ENCODE data around the gene STK4.
"Not testable (repeated sequence)": the region's sequence is repeated elsewhere in the genome, so short reads cannot be mapped to it uniquely, and the experiment has no call there.

Gene STK4

DNA sequence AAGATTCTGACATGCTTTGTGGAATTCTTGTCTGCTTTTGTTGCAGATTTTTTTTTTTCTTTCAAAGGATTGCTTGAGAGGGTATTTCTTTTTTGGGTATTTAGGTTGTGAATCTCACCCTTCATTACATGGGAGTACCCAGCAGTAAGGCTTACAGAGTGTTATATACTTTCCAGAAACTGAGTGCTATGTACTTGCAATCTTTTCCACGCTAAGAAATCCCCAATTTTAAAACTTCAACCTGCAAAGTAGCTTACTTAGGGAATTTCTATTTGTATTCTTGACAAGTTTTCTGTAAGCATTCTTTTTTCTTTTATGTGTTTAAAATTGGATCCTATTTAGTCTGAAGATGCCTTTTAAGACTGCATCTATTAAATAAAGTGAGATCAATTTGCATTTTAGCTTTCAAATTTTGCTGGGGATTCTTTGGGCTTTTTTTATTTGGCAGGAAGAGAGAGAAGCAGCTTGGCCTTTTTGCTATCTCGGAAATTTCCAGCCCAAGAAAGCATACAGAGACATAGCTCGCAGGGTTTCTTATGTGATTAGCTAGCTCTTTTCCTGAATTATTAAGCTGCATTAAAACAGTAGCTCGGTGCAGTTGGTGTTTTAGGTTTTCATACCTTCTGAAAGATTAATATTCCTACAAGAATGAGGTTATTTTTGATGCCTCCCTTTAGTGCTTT is 92.0 kb downstream of the STK4 start:
- Histone ChIP-seq H3K9ac (ENCODE audit: low read depth in 1 of 2, low read length in 2 of 2) (no peak overlapping the region), H3K4me1 (ENCODE audit: control insufficient read depth in 2 of 2, insufficient read depth in 2 of 2, low read length in 2 of 2) (peaks cover 0 to 3% of the 10 kb centered on the region in 2 donors), H3K9me3 (ENCODE audit: control insufficient read depth in 2 of 2, low read length in 2 of 2) (no peaks in the 10 kb centered on the region), H3K36me3 (ENCODE audit: control insufficient read depth in 2 of 2, insufficient read depth in 2 of 2, low read length in 2 of 2) (peaks cover 6 to 20% of the 10 kb centered on the region in 2 donors), H3K4me3 (ENCODE audit: low read length in 2 of 2) (no peak overlapping the region), H3K27me3 (ENCODE audit: control insufficient read depth in 2 of 2, insufficient read depth in 2 of 2, low read length in 2 of 2) (no peaks in the 10 kb centered on the region), H3K27ac (ENCODE audit: low read depth in 2 of 2, low read length in 2 of 2) (no peak overlapping the region)

DNA sequence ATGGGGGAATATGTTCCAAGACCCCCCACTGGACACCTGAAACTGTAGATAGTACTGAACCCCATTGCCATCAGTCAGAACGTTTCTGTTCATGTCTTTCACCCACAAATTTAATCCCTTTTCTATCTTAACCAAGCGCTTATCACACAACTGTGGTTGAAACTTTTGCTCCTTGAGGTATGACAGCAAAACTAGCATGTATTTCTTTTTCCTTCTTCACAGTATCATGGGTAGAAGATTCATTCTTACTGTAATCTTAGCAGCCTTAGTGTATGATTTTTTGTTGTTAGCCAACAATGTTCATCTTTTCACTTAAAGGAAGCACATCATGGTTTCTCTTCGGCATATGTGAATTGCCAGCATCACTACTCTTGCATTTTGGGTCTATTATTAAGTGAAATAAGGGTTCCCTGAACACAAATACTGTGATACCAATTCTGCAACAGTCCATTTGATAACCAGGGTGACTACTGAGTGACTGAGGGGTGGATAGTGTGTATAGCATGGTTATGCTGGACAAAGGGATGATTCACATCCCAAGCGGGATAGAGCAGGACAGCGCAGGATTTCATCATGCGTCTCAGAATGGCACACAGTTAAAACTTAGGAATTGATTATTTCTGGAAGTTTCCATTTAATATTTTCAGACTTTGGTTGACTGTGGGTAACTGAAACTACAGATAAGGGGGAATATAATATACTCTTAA is 92.9 kb downstream of the STK4 start:
- Histone ChIP-seq H3K9me3 (ENCODE audit: control insufficient read depth in 2 of 2, low read length in 2 of 2) (no peaks in the 10 kb centered on the region), H3K36me3 (ENCODE audit: control insufficient read depth in 2 of 2, insufficient read depth in 2 of 2, low read length in 2 of 2) (peaks cover 6 to 18% of the 10 kb centered on the region in 2 donors), H3K27ac (ENCODE audit: low read depth in 2 of 2, low read length in 2 of 2) (no peak overlapping the region), H3K27me3 (ENCODE audit: control insufficient read depth in 2 of 2, insufficient read depth in 2 of 2, low read length in 2 of 2) (no peaks in the 10 kb centered on the region), H3K4me3 (ENCODE audit: low read length in 2 of 2) (no peak overlapping the region), H3K4me1 (ENCODE audit: control insufficient read depth in 2 of 2, insufficient read depth in 2 of 2, low read length in 2 of 2) (peaks cover 0 to 3% of the 10 kb centered on the region in 2 donors), H3K9ac (ENCODE audit: low read depth in 1 of 2, low read length in 2 of 2) (no peak overlapping the region)

DNA sequence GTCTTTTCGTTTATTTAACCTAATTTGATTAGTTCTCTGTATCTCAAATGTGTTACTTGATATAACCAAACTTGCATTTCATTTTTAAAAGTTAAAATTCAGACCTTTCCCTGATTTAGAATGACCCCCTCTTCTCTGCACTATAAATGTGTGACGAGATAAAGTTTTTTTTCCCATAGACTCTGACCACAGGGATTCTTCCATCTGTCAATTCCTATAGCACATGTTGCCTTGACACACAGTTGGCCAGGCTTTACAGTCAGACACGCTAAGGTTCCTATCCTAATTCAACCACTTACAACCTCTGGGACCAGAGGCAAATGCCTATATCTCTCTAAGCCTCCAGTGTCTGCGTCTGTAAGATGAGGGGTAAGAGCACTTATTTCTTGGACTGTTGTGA is 94.0 kb downstream of the STK4 start:
- H3K9ac ChIP-seq (ENCODE audit: low read depth in 1 of 2, low read length in 2 of 2), result no peak overlapping the region
- H3K27me3 ChIP-seq (ENCODE audit: control insufficient read depth in 2 of 2, insufficient read depth in 2 of 2, low read length in 2 of 2), result no peaks in the 10 kb centered on the region
- no peak overlapping the region for H3K27ac ChIP-seq (ENCODE audit: low read depth in 2 of 2, low read length in 2 of 2)
- H3K4me1 ChIP-seq (ENCODE audit: control insufficient read depth in 2 of 2, insufficient read depth in 2 of 2, low read length in 2 of 2), result no peaks in the 10 kb centered on the region
- peaks cover 6 to 12% of the 10 kb centered on the region in 2 donors for H3K36me3 ChIP-seq (ENCODE audit: control insufficient read depth in 2 of 2, insufficient read depth in 2 of 2, low read length in 2 of 2)
- no peaks in the 10 kb centered on the region for H3K9me3 ChIP-seq (ENCODE audit: control insufficient read depth in 2 of 2, low read length in 2 of 2)
- H3K4me3 ChIP-seq (ENCODE audit: low read length in 2 of 2), result no peak overlapping the region

DNA sequence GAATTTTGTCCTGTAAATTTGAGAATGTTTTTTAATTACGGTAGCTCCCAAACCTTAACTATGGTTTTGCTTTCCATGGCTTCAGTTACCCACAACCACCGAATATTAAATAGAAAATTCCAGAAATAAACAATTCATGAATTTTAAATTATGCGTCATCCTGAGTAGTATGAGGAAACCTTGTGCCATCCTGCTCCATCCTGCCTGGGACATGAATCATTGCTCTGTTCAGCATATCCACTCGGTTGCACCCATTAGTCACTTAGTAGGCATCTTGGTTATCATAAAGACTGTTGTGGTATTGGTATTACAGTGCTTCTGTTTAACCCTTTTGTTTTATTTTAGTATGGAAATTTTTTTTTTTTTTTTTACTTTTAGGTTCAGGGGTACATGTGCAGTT is 94.9 kb downstream of the STK4 start:
- Histone ChIP-seq H3K27me3 (ENCODE audit: control insufficient read depth in 2 of 2, insufficient read depth in 2 of 2, low read length in 2 of 2) (no peaks in the 10 kb centered on the region), H3K9ac (ENCODE audit: low read depth in 1 of 2, low read length in 2 of 2) (no peak overlapping the region), H3K4me1 (ENCODE audit: control insufficient read depth in 2 of 2, insufficient read depth in 2 of 2, low read length in 2 of 2) (no peaks in the 10 kb centered on the region), H3K4me3 (ENCODE audit: low read length in 2 of 2) (no peak overlapping the region), H3K27ac (ENCODE audit: low read depth in 2 of 2, low read length in 2 of 2) (no peak overlapping the region), H3K36me3 (ENCODE audit: control insufficient read depth in 2 of 2, insufficient read depth in 2 of 2, low read length in 2 of 2) (peaks cover 6 to 12% of the 10 kb centered on the region in 2 donors), H3K9me3 (ENCODE audit: control insufficient read depth in 2 of 2, low read length in 2 of 2) (no peaks in the 10 kb centered on the region)

DNA sequence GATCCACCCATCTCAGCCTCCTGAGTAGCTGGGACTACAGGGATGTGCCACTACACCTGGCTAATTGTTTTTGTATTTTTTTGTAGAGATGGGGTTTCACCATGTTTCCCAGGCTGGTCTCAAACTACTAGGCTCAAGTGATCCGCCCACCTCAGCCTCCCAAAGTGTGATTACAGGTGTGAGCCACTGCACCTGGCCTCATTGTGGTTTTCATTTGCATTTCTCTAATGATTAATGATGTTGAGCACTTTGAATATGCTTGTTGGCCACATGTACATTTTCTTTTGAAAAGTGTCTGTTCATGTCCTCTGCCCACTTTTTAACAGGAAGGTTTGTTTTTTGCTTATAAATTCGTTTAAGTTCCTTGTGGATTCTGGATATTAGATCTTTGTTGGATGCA is 96.8 kb downstream of the STK4 start:
- H3K4me3 ChIP-seq (ENCODE audit: low read length in 2 of 2); H3K27ac ChIP-seq (ENCODE audit: low read depth in 2 of 2, low read length in 2 of 2); H3K27me3 ChIP-seq (ENCODE audit: control insufficient read depth in 2 of 2, insufficient read depth in 2 of 2, low read length in 2 of 2); H3K4me1 ChIP-seq (ENCODE audit: control insufficient read depth in 2 of 2, insufficient read depth in 2 of 2, low read length in 2 of 2); H3K9ac ChIP-seq (ENCODE audit: low read depth in 1 of 2, low read length in 2 of 2); H3K9me3 ChIP-seq (ENCODE audit: control insufficient read depth in 2 of 2, low read length in 2 of 2): not testable (repeated sequence)
- peaks cover 0 to 10% of the 10 kb centered on the region in 2 donors for H3K36me3 ChIP-seq (ENCODE audit: control insufficient read depth in 2 of 2, insufficient read depth in 2 of 2, low read length in 2 of 2)

DNA sequence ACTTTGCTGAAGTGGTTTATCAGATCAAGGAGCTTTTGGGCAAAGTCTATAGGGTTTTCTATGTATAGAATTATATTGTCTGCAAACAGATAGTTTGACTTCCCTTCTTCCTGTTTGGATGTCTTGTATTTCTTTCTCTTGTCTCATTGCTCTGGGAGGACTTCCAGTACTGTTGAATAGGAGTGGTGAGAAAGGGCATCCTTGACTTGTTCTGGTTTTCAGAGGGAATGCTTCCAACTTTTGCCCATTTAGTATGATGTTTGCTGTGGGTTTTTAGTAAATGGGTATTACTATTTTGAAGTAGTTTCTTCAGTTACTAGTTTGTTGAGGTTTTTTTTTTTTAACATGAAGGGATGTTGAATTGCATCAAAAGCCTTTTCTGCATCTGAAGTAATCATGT is 98.5 kb downstream of the STK4 start:
- no peak overlapping the region for H3K4me3 ChIP-seq (ENCODE audit: low read length in 2 of 2)
- H3K9me3 ChIP-seq (ENCODE audit: control insufficient read depth in 2 of 2, low read length in 2 of 2), result no peaks in the 10 kb centered on the region
- no peak overlapping the region for H3K27ac ChIP-seq (ENCODE audit: low read depth in 2 of 2, low read length in 2 of 2)
- H3K9ac ChIP-seq (ENCODE audit: low read depth in 1 of 2, low read length in 2 of 2), result no peak overlapping the region
- no peaks in the 10 kb centered on the region for H3K27me3 ChIP-seq (ENCODE audit: control insufficient read depth in 2 of 2, insufficient read depth in 2 of 2, low read length in 2 of 2)
- peaks cover 0 to 17% of the 10 kb centered on the region in 2 donors for H3K36me3 ChIP-seq (ENCODE audit: control insufficient read depth in 2 of 2, insufficient read depth in 2 of 2, low read length in 2 of 2)
- no peaks in the 10 kb centered on the region for H3K4me1 ChIP-seq (ENCODE audit: control insufficient read depth in 2 of 2, insufficient read depth in 2 of 2, low read length in 2 of 2)

DNA sequence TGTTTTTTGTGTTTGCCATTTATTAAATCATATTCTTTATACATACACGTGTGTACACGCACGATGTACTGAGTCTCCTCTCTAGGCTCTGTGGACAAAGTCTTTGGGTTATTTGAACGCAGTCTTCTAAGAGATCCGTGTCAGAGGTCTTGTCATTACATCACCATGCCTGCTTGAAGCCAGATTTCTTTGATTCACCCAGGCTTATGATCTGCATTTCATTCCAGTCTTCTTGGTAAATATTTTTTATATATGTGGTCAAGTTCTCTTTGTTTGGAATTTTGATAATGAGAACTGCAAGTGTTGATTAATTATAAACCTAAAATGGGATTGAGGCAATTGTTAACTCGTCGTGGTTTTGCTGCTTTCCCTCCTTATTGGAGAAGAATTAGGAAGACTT is 100.1 kb downstream of the STK4 start:
- no peak overlapping the region for H3K9ac ChIP-seq (ENCODE audit: low read depth in 1 of 2, low read length in 2 of 2)
- H3K4me1 ChIP-seq (ENCODE audit: control insufficient read depth in 2 of 2, insufficient read depth in 2 of 2, low read length in 2 of 2), result no peaks in the 10 kb centered on the region
- H3K36me3 ChIP-seq (ENCODE audit: control insufficient read depth in 2 of 2, insufficient read depth in 2 of 2, low read length in 2 of 2), result peaks cover 0 to 17% of the 10 kb centered on the region in 2 donors
- H3K27ac ChIP-seq (ENCODE audit: low read depth in 2 of 2, low read length in 2 of 2), result no peak overlapping the region
- no peaks in the 10 kb centered on the region for H3K27me3 ChIP-seq (ENCODE audit: control insufficient read depth in 2 of 2, insufficient read depth in 2 of 2, low read length in 2 of 2)
- H3K9me3 ChIP-seq (ENCODE audit: control insufficient read depth in 2 of 2, low read length in 2 of 2), result no peaks in the 10 kb centered on the region
- no peak overlapping the region for H3K4me3 ChIP-seq (ENCODE audit: low read length in 2 of 2)

DNA sequence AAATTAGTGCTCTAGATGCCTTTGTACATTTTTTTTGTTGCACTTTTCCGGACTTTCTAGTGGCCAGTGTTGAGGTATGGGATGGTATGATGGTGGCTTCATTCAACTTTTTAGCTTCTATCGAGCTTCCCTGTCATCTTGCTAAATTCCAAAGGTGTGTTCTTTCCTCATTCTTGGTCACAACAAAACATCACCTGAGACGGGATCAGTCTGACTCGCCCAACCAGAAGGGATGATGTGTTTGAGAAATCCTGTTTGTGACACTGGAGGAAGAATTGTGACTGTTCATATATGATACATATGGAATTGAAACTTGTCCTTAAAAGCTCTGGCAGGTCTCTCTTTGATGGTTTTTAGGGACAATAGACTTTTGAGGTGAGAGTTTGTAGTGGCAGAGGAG is 100.8 kb downstream of the STK4 start:
- Histone ChIP-seq H3K9me3 (ENCODE audit: control insufficient read depth in 2 of 2, low read length in 2 of 2) (no peaks in the 10 kb centered on the region), H3K27ac (ENCODE audit: low read depth in 2 of 2, low read length in 2 of 2) (no peak overlapping the region)

DNA sequence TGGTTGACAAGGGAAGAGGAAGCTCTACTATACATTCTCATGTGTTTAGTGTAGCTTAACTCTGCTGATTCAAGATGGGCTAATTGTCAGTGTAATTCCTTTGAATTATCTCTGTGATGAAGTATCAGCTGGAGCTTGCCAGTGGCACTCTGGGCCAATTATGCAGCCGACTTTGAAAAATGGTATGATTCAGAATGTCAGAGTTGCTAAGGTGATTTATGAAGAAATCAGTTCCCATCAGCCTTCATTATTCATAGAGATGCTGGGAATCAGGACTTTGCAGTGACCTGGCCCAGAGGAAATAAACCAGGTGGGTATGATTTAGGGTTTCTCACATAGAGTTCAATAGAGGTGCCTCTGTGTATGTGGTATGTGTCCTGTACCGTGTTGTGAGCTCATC is 101.2 kb downstream of the STK4 start:
- Histone ChIP-seq H3K27ac (ENCODE audit: low read depth in 2 of 2, low read length in 2 of 2) (no peak overlapping the region), H3K9ac (ENCODE audit: low read depth in 1 of 2, low read length in 2 of 2) (no peak overlapping the region), H3K36me3 (ENCODE audit: control insufficient read depth in 2 of 2, insufficient read depth in 2 of 2, low read length in 2 of 2) (peaks cover 0 to 17% of the 10 kb centered on the region in 2 donors), H3K4me3 (ENCODE audit: low read length in 2 of 2) (no peak overlapping the region), H3K4me1 (ENCODE audit: control insufficient read depth in 2 of 2, insufficient read depth in 2 of 2, low read length in 2 of 2) (no peaks in the 10 kb centered on the region), H3K9me3 (ENCODE audit: control insufficient read depth in 2 of 2, low read length in 2 of 2) (no peaks in the 10 kb centered on the region), H3K27me3 (ENCODE audit: control insufficient read depth in 2 of 2, insufficient read depth in 2 of 2, low read length in 2 of 2) (no peaks in the 10 kb centered on the region)

More for the DNA sequence above, 100.8 kb downstream of the STK4 start:
- Histone ChIP-seq H3K36me3 (ENCODE audit: control insufficient read depth in 2 of 2, insufficient read depth in 2 of 2, low read length in 2 of 2) (peaks cover 0 to 17% of the 10 kb centered on the region in 2 donors), H3K9ac (ENCODE audit: low read depth in 1 of 2, low read length in 2 of 2) (no peak overlapping the region), H3K27me3 (ENCODE audit: control insufficient read depth in 2 of 2, insufficient read depth in 2 of 2, low read length in 2 of 2) (no peaks in the 10 kb centered on the region), H3K4me3 (ENCODE audit: low read length in 2 of 2) (no peak overlapping the region), H3K4me1 (ENCODE audit: control insufficient read depth in 2 of 2, insufficient read depth in 2 of 2, low read length in 2 of 2) (no peaks in the 10 kb centered on the region)

DNA sequence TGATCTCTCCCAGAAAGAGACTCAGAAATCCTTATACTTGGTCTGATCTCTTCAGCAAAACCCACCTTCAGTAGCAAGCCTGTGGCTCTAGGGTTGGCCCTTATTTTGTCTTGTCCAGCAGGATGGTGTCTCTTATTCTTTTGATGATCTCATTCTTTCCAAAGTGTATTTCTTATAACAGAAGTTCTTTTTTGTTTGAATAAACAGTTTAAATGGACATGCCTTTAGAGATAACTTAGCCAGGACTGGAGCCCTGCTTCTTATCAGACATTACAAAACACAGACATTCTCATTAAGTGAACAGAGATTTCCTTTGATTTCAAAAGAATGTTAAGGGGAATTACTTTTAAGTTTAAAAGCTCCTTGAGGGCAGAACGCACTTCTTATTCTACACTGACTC is 102.9 kb downstream of the STK4 start:
- Histone ChIP-seq H3K4me1 (ENCODE audit: control insufficient read depth in 2 of 2, insufficient read depth in 2 of 2, low read length in 2 of 2) (no peaks in the 10 kb centered on the region), H3K4me3 (ENCODE audit: low read length in 2 of 2) (no peak overlapping the region), H3K27me3 (ENCODE audit: control insufficient read depth in 2 of 2, insufficient read depth in 2 of 2, low read length in 2 of 2) (no peaks in the 10 kb centered on the region), H3K36me3 (ENCODE audit: control insufficient read depth in 2 of 2, insufficient read depth in 2 of 2, low read length in 2 of 2) (peaks cover 4 to 24% of the 10 kb centered on the region in 2 donors), H3K27ac (ENCODE audit: low read depth in 2 of 2, low read length in 2 of 2) (no peak overlapping the region), H3K9me3 (ENCODE audit: control insufficient read depth in 2 of 2, low read length in 2 of 2) (no peaks in the 10 kb centered on the region), H3K9ac (ENCODE audit: low read depth in 1 of 2, low read length in 2 of 2) (no peak overlapping the region)
